ENCODE measurements around the gene BANF2. TPM values are rescaled to one million over a fixed set of nuclear protein-coding genes. Genes with fewer than 3 reads are reported as not detected.
"Not testable (repeated sequence)": the region's sequence is repeated elsewhere in the genome, so short reads cannot be mapped to it uniquely, and the experiment has no call there.

The BANF2 gene
- total RNA-seq, 2 donors from 2014 or later, result not detected

GRCh38 chr20:17657079-17657825 is 42.5 kb upstream of the BANF2 start:
- no peak for TF ChIP-seq CTCF (conservative IDR thresholded peaks at IDR 0.05)

GRCh38 chr20:17657898-17658647 is 41.7 kb upstream of the BANF2 start:
- Histone ChIP-seq H3K4me3 (ENCODE audit: low read length) (no peak overlapping the region), H3K27ac (ENCODE audit: low read depth, low read length) (no peak overlapping the region), H3K9ac (ENCODE audit: extremely low read depth, low read length, poor library complexity, severe bottlenecking) (no peak overlapping the region), H3K9me3 (ENCODE audit: control insufficient read depth, low read length) (peaks cover 19% of the 10 kb centered on the region), H3K27me3 (ENCODE audit: control insufficient read depth, insufficient read depth, low read length, poor library complexity, severe bottlenecking) (no peaks in the 10 kb centered on the region), H3K4me1 (ENCODE audit: control insufficient read depth, insufficient read depth, low read length) (peaks cover 3% of the 10 kb centered on the region), H3K36me3 (ENCODE audit: control insufficient read depth, insufficient read depth, low read length) (peaks cover 73% of the 10 kb centered on the region)
- Mint-ChIP-seq H3K27me3 (ENCODE audit: insufficient read depth) (no peaks in the 10 kb centered on the region), H3K27ac (no peak overlapping the region), H3K36me3 (ENCODE audit: low read depth) (peaks cover 52% of the 10 kb centered on the region), H3K4me1 (peaks cover 27% of the 10 kb centered on the region), H3K4me3 (no peak overlapping the region), H3K9me3 (peaks cover 22% of the 10 kb centered on the region)
- TF ChIP-seq CTCF (conservative IDR thresholded peaks at IDR 0.05), result no peak
- 92 to 100% methylated on average over 8 to 9 of the region's 9 CpGs for WGBS, 2 experiments (ENCODE audit: insufficient coverage in 1 of 2, insufficient read length in 1 of 2)
- no peak for DNase-seq

More at GRCh38 chr20:17657079-17657825, 42.5 kb upstream of the BANF2 start:
- Histone ChIP-seq H3K9ac (ENCODE audit: extremely low read depth, low read length, poor library complexity, severe bottlenecking) (no peak overlapping the region), H3K4me1 (ENCODE audit: control insufficient read depth, insufficient read depth, low read length) (peaks cover 8% of the 10 kb centered on the region), H3K9me3 (ENCODE audit: control insufficient read depth, low read length) (peaks cover 19% of the 10 kb centered on the region), H3K36me3 (ENCODE audit: control insufficient read depth, insufficient read depth, low read length) (peaks cover 73% of the 10 kb centered on the region), H3K27me3 (ENCODE audit: control insufficient read depth, insufficient read depth, low read length, poor library complexity, severe bottlenecking) (no peaks in the 10 kb centered on the region), H3K4me3 (ENCODE audit: low read length) (no peak overlapping the region), H3K27ac (ENCODE audit: low read depth, low read length) (no peak overlapping the region)
- Mint-ChIP-seq H3K27ac (peak overlapping the region; percentile 36), H3K9me3 (peaks cover 26% of the 10 kb centered on the region), H3K27me3 (ENCODE audit: insufficient read depth) (no peaks in the 10 kb centered on the region), H3K4me3 (no peak overlapping the region), H3K4me1 (peaks cover 27% of the 10 kb centered on the region), H3K36me3 (ENCODE audit: low read depth) (peaks cover 57% of the 10 kb centered on the region)
- DNase-seq, result no peak
- 87 to 90% methylated on average over 3 to 8 of the region's 9 CpGs for WGBS, 2 experiments (ENCODE audit: insufficient coverage in 1 of 2, insufficient read length in 1 of 2)

GRCh38 chr20:17658648-17658993 is 41.1 kb upstream of the BANF2 start:
- Mint-ChIP-seq H3K36me3 (ENCODE audit: low read depth) (peaks cover 49% of the 10 kb centered on the region), H3K27ac (no peak overlapping the region), H3K9me3 (peaks cover 20% of the 10 kb centered on the region), H3K27me3 (ENCODE audit: insufficient read depth) (no peaks in the 10 kb centered on the region), H3K4me3 (no peak overlapping the region), H3K4me1 (peaks cover 33% of the 10 kb centered on the region)
- H3K9ac ChIP-seq (ENCODE audit: extremely low read depth, low read length, poor library complexity, severe bottlenecking), result no peak overlapping the region
- DNase-seq, result no peak
- no peak for TF ChIP-seq CTCF (conservative IDR thresholded peaks at IDR 0.05)
- H3K36me3 ChIP-seq (ENCODE audit: control insufficient read depth, insufficient read depth, low read length), result peaks cover 69% of the 10 kb centered on the region
- peaks cover 19% of the 10 kb centered on the region for H3K9me3 ChIP-seq (ENCODE audit: control insufficient read depth, low read length)
- H3K4me1 ChIP-seq (ENCODE audit: control insufficient read depth, insufficient read depth, low read length), result peaks cover 3% of the 10 kb centered on the region
- no peak overlapping the region for H3K27ac ChIP-seq (ENCODE audit: low read depth, low read length)
- no peak overlapping the region for H3K4me3 ChIP-seq (ENCODE audit: low read length)
- H3K27me3 ChIP-seq (ENCODE audit: control insufficient read depth, insufficient read depth, low read length, poor library complexity, severe bottlenecking), result no peaks in the 10 kb centered on the region
- 92 to 98% methylated on average over 2 of the region's 2 CpGs for WGBS, 2 experiments (ENCODE audit: insufficient coverage in 1 of 2, insufficient read length in 1 of 2)

- WGBS, 2 experiments (ENCODE audit: insufficient coverage in 1 of 2, insufficient read length in 1 of 2), result 80 to 93% methylated on average over 1 to 6 of the region's 7 CpGs
- H3K4me3 Mint-ChIP-seq; H3K9ac ChIP-seq (ENCODE audit: extremely low read depth, low read length, poor library complexity, severe bottlenecking); H3K27ac Mint-ChIP-seq; H3K27me3 ChIP-seq (ENCODE audit: control insufficient read depth, insufficient read depth, low read length, poor library complexity, severe bottlenecking); H3K27me3 Mint-ChIP-seq (ENCODE audit: insufficient read depth); DNase-seq; H3K4me1 ChIP-seq (ENCODE audit: control insufficient read depth, insufficient read depth, low read length); H3K4me3 ChIP-seq (ENCODE audit: low read length); H3K27ac ChIP-seq (ENCODE audit: low read depth, low read length): not testable (repeated sequence)
- Mint-ChIP-seq H3K36me3 (ENCODE audit: low read depth) (peaks cover 42% of the 10 kb centered on the region), H3K4me1 (peaks cover 40% of the 10 kb centered on the region), H3K9me3 (peaks cover 20% of the 10 kb centered on the region)
- Histone ChIP-seq H3K36me3 (ENCODE audit: control insufficient read depth, insufficient read depth, low read length) (peaks cover 62% of the 10 kb centered on the region), H3K9me3 (ENCODE audit: control insufficient read depth, low read length) (peaks cover 19% of the 10 kb centered on the region)
Measured at GRCh38 chr20:17659344-17659743, 40.4 kb upstream of the BANF2 start.

All from endodermal cell (in vitro differentiated cells).